Neural cell (in vitro differentiated cells): ENCODE measurements around the gene DCHS1. TPM values are rescaled to one million over a fixed set of nuclear protein-coding genes. Genes with fewer than 3 reads are reported as not detected.

Experiments
- H2AFZ ChIP-seq: fragments of 200-600, 300-800 bp; sonication (generic), shearing (Covaris generic); 2 replicates; pipeline ENCODE4 v1.6.0; 2014; ENCODE audit warnings: low read depth, mild to moderate bottlenecking, antibody characterized with exemption, low read length, moderate library complexity
- H3F3A ChIP-seq: fragments of 200-600 bp; shearing (Covaris generic); 2 replicates; pipeline ENCODE4 v1.6.1; 2016; ENCODE audit warnings: mild to moderate bottlenecking, moderate library complexity, mixed read lengths, antibody characterized with exemption, low read length; ENCODE audit not compliant: insufficient read depth, poor library complexity, severe bottlenecking
- H3K27ac ChIP-seq: fragments of 200-600, 300-800 bp; sonication (generic), shearing (Covaris generic); 2 replicates; pipeline ENCODE4 v1.5.1; 2014; ENCODE audit warnings: mild to moderate bottlenecking, low read length, moderate library complexity
- H3K27me3 ChIP-seq: fragments of 300-800, 200-600 bp; sonication (generic), shearing (Covaris generic); 2 replicates; pipeline ENCODE4 v1.6.0; 2014; ENCODE audit warnings: mild to moderate bottlenecking, low read depth, low read length, moderate library complexity; ENCODE audit not compliant: insufficient read depth
- H3K36me3 ChIP-seq: fragments of 300-800, 200-600 bp; sonication (generic), shearing (Covaris generic); 2 replicates; pipeline ENCODE4 v1.5.1; 2014; ENCODE audit warnings: mild to moderate bottlenecking, antibody characterized with exemption, low read length, moderate library complexity; ENCODE audit not compliant: insufficient read depth
- H3K4me2 ChIP-seq: fragments of 300-800, 200-600 bp; sonication (generic), shearing (Covaris generic); 2 replicates; pipeline ENCODE4 v1.6.0; 2014; ENCODE audit warnings: mild to moderate bottlenecking, low read length
- H3K4me3 ChIP-seq: fragments of 300-800, 200-600 bp; sonication (generic), shearing (Covaris generic); 2 replicates; pipeline ENCODE4 v1.5.1; 2014; ENCODE audit warnings: mild to moderate bottlenecking, low read length, moderate library complexity
- H3K79me2 ChIP-seq: fragments of 200-600 bp; shearing (Covaris generic); replicated peaks from 2 replicates; pipeline ENCODE4 v1.6.0; 2014; ENCODE audit warnings: mild to moderate bottlenecking, low read length, moderate library complexity; ENCODE audit not compliant: insufficient read depth
- H3K9ac ChIP-seq: fragments of 300-800, 200-600 bp; sonication (generic), shearing (Covaris generic); 2 replicates; pipeline ENCODE4 v1.6.1; 2016; ENCODE audit warnings: mild to moderate bottlenecking, low read length, mixed read lengths
- H3K9me2 ChIP-seq: fragments of 200-600 bp; shearing (Covaris generic); 2 replicates; pipeline ENCODE4 v1.6.1; 2016; ENCODE audit warnings: mild to moderate bottlenecking, low read length, mixed read lengths; ENCODE audit not compliant: insufficient read depth
- H3K9me3 ChIP-seq: fragments of 200-600, 300-800 bp; sonication (generic), shearing (Covaris generic); 2 replicates; pipeline ENCODE4 v1.6.1; 2016; ENCODE audit warnings: mild to moderate bottlenecking, mixed run types, low read length, moderate library complexity, mixed read lengths
- H4K20me1 ChIP-seq: fragments of 200-600 bp; shearing (Covaris generic); 2 replicates; pipeline ENCODE4 v1.6.1; 2016; ENCODE audit warnings: mild to moderate bottlenecking, mixed run types; ENCODE audit not compliant: insufficient read depth
- EP300 ChIP-seq: fragments of 450-650 bp; conservative IDR thresholded peaks from 2 replicates; pipeline ENCODE4 v1.6.1; 2014; ENCODE audit warnings: antibody characterized with exemption, mild to moderate bottlenecking, moderate library complexity; ENCODE audit not compliant: poor library complexity, severe bottlenecking
- EZH2 ChIP-seq: fragments of 200-600, 300-800 bp; shearing (Covaris generic), sonication (generic); IDR thresholded peaks from 2 replicates; pipeline ENCODE4 v1.6.1; 2014; ENCODE audit warnings: antibody characterized with exemption, low read length, borderline replicate concordance, mild to moderate bottlenecking; ENCODE audit not compliant: insufficient read depth, poor library complexity, severe bottlenecking
- MXI1 ChIP-seq: fragments of 450-650 bp; conservative IDR thresholded peaks from 2 replicates; pipeline ENCODE4 v1.6.1; 2014; ENCODE audit warnings: antibody characterized with exemption, mild to moderate bottlenecking; ENCODE audit not compliant: poor library complexity, severe bottlenecking
- POLR2AphosphoS5 ChIP-seq: IDR thresholded peaks from 2 replicates; pipeline ENCODE4 v1.6.1; 2012
- RAD21 ChIP-seq: fragments of 450-650 bp; conservative IDR thresholded peaks from 2 replicates; pipeline ENCODE4 v1.6.1; 2014; ENCODE audit warnings: antibody characterized with exemption, mild to moderate bottlenecking, moderate library complexity
- SMC3 ChIP-seq: fragments of 450-650 bp; conservative IDR thresholded peaks from 2 replicates; pipeline ENCODE4 v1.6.1; 2014; ENCODE audit warnings: antibody characterized with exemption, mild to moderate bottlenecking, moderate library complexity; ENCODE audit not compliant: poor library complexity
- TAF1 ChIP-seq: IDR thresholded peaks from 2 replicates; pipeline ENCODE4 v1.6.1; 2012; ENCODE audit warnings: low read depth
- polyA plus RNA-seq: library from polyadenylated mRNA; depleted of rRNA; stranded (reverse); fragments of >200 nt; gene quantifications from 2 replicates; pipeline ENCODE4 v1.2.3, GENCODE V29; 2014
- TF ChIP-seq, protein P1 (sequence below): IDR thresholded peaks from 2 replicates; pipeline ENCODE4 v1.6.1; 2012; ENCODE audit warnings: borderline replicate concordance
- TF ChIP-seq, protein P2 (sequence below): fragments of 450-650 bp; IDR thresholded peaks from 2 replicates; pipeline ENCODE4 v1.5.1; 2014; ENCODE audit warnings: antibody characterized with exemption, mild to moderate bottlenecking, moderate library complexity; ENCODE audit not compliant: poor library complexity, severe bottlenecking

The DCHS1 gene
- polyA plus RNA-seq, 1 donor from 2014 or later = 30.1 TPM

- Histone ChIP-seq H3K4me3 (no peak overlapping the region), H3K9ac (no peak overlapping the region), H3K27me3 (no peaks in the 10 kb centered on the region), H3K36me3 (peaks cover 7% of the 10 kb centered on the region), H3K4me2 (no peak overlapping the region), H3K9me2 (no peaks in the 10 kb centered on the region), H2AFZ (no peak overlapping the region), H3K79me2 (no peaks in the 10 kb centered on the region), H4K20me1 (no peaks in the 10 kb centered on the region), H3F3A (no peaks in the 10 kb centered on the region), H3K9me3 (no peaks in the 10 kb centered on the region), H3K27ac (no peak overlapping the region)
- TF ChIP-seq RAD21 (no peak), SMC3 (no peak), TAF1 (no peak), MXI1 (no peak), EZH2 (no peak), POLR2AphosphoS5 (no peak), EP300 (no peak)
- TF ChIP-seq, protein P1, sequence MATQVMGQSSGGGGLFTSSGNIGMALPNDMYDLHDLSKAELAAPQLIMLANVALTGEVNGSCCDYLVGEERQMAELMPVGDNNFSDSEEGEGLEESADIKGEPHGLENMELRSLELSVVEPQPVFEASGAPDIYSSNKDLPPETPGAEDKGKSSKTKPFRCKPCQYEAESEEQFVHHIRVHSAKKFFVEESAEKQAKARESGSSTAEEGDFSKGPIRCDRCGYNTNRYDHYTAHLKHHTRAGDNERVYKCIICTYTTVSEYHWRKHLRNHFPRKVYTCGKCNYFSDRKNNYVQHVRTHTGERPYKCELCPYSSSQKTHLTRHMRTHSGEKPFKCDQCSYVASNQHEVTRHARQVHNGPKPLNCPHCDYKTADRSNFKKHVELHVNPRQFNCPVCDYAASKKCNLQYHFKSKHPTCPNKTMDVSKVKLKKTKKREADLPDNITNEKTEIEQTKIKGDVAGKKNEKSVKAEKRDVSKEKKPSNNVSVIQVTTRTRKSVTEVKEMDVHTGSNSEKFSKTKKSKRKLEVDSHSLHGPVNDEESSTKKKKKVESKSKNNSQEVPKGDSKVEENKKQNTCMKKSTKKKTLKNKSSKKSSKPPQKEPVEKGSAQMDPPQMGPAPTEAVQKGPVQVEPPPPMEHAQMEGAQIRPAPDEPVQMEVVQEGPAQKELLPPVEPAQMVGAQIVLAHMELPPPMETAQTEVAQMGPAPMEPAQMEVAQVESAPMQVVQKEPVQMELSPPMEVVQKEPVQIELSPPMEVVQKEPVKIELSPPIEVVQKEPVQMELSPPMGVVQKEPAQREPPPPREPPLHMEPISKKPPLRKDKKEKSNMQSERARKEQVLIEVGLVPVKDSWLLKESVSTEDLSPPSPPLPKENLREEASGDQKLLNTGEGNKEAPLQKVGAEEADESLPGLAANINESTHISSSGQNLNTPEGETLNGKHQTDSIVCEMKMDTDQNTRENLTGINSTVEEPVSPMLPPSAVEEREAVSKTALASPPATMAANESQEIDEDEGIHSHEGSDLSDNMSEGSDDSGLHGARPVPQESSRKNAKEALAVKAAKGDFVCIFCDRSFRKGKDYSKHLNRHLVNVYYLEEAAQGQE = no peak
- TF ChIP-seq, protein P2, sequence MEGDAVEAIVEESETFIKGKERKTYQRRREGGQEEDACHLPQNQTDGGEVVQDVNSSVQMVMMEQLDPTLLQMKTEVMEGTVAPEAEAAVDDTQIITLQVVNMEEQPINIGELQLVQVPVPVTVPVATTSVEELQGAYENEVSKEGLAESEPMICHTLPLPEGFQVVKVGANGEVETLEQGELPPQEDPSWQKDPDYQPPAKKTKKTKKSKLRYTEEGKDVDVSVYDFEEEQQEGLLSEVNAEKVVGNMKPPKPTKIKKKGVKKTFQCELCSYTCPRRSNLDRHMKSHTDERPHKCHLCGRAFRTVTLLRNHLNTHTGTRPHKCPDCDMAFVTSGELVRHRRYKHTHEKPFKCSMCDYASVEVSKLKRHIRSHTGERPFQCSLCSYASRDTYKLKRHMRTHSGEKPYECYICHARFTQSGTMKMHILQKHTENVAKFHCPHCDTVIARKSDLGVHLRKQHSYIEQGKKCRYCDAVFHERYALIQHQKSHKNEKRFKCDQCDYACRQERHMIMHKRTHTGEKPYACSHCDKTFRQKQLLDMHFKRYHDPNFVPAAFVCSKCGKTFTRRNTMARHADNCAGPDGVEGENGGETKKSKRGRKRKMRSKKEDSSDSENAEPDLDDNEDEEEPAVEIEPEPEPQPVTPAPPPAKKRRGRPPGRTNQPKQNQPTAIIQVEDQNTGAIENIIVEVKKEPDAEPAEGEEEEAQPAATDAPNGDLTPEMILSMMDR = no peak
Measured at GRCh38 chr11:6622261-6623171, 33.1 kb downstream of the DCHS1 start.

DNA sequence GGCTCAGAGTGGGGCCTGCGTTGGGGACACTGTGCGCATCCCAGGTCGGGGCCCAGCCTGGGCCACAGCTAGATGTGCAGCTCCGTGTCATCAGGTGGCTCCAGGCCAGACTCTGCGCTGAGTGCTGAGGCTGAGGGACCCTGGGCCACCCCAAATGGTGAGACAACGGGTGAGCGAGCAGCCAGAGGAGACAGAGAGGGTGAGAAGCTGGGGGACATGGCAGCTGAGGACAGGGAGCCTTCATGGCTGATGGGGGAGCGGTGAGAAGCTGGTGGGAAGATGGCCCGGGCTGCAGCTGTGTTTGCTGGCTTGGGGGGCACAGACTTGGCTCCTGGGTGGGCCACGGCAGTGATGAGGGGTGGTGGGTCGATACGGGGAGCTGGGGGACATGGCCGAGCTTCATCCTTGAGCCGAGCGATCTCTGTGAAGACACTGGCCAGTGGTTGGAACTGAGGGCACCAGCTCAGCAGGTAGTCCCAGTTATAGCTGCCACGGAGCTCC lies 33.8 kb downstream of the DCHS1 start:
- Histone ChIP-seq H3K27me3 (no peaks in the 10 kb centered on the region), H3K79me2 (no peaks in the 10 kb centered on the region), H2AFZ (no peak overlapping the region), H3K4me3 (no peak overlapping the region), H3K36me3 (peaks cover 5% of the 10 kb centered on the region), H3K4me2 (no peak overlapping the region), H3K27ac (no peak overlapping the region), H3K9me2 (no peaks in the 10 kb centered on the region), H3F3A (no peaks in the 10 kb centered on the region), H4K20me1 (no peaks in the 10 kb centered on the region), H3K9me3 (no peaks in the 10 kb centered on the region), H3K9ac (no peak overlapping the region)
- no peak for TF ChIP-seq POLR2AphosphoS5
- TF ChIP-seq MXI1 = no peak
- TF ChIP-seq, protein P2 = no peak
- TF ChIP-seq RAD21 = no peak
- TF ChIP-seq EZH2 = no peak
- TF ChIP-seq EP300 = no peak
- TF ChIP-seq, protein P1 = no peak
- no peak for TF ChIP-seq TAF1
- no peak for TF ChIP-seq SMC3
